Skin epidermis (tissue), 12 donors: ENCODE measurements around the gene XIAP.
"Not testable (repeated sequence)": the region's sequence is repeated elsewhere in the genome, so short reads cannot be mapped to it uniquely, and the experiment has no call there.

ENCODE experiments used
- H3K27ac ChIP-seq, 21 experiments: fragments of 200-600 bp; sonication (generic) in 11 of 21; one replicate each; pipeline ENCODE4 v1.5.0; 2020; ENCODE audit warnings: mild to moderate bottlenecking in 3 of 21, inconsistent platforms in 2 of 21, moderate library complexity in 2 of 21
- H3K4me3 ChIP-seq, 7 experiments: fragments of 200-600 bp; sonication (generic) in 2 of 7; one replicate each; pipeline ENCODE4 v1.5.0; 2020; ENCODE audit warnings: inconsistent platforms in 2 of 7, mild to moderate bottlenecking in 2 of 7, moderate library complexity in 1 of 7

XIAP gene

GRCh38 chrX:123871309-123871708 is 11.5 kb downstream of the XIAP start:
- Histone ChIP-seq H3K27ac (no peak overlapping the region), H3K4me3 (no peak overlapping the region)

GRCh38 chrX:123873956-123874355 is 14.1 kb downstream of the XIAP start:
- H3K27ac ChIP-seq = no peak overlapping the region
- H3K4me3 ChIP-seq = no peak overlapping the region

- H3K4me3 ChIP-seq = no peak overlapping the region
- H3K27ac ChIP-seq = no peak overlapping the region
Observed at GRCh38 chrX:123876177-123876576, 16.3 kb downstream of the XIAP start.

- no peak overlapping the region for H3K27ac ChIP-seq
Observed at GRCh38 chrX:123876844-123877243, 17.0 kb downstream of the XIAP start.

GRCh38 chrX:123878252-123878721 is 18.4 kb downstream of the XIAP start:
- no peak overlapping the region for H3K4me3 ChIP-seq
- peak overlapping the region in 1 of 21 experiments; percentile 7 for H3K27ac ChIP-seq

More at GRCh38 chrX:123876844-123877243, 17.0 kb downstream of the XIAP start:
- H3K4me3 ChIP-seq = no peak overlapping the region

- H3K27ac ChIP-seq = no peak overlapping the region
- no peak overlapping the region for H3K4me3 ChIP-seq
Observed at GRCh38 chrX:123881330-123881729, 21.5 kb downstream of the XIAP start.

- no peak overlapping the region for H3K4me3 ChIP-seq
- H3K27ac ChIP-seq = no peak overlapping the region
Observed at GRCh38 chrX:123882391-123882790, 22.5 kb downstream of the XIAP start.

- Histone ChIP-seq H3K27ac (no peak overlapping the region), H3K4me3 (no peak overlapping the region)
Observed at GRCh38 chrX:123884809-123885408, 25.1 kb downstream of the XIAP start.

GRCh38 chrX:123899701-123900100 is 39.8 kb downstream of the XIAP start:
- no peak overlapping the region for H3K4me3 ChIP-seq
- H3K27ac ChIP-seq = no peak overlapping the region

- H3K27ac ChIP-seq = not testable (repeated sequence)
Observed at GRCh38 chrX:123903261-123903660, 43.4 kb downstream of the XIAP start.

GRCh38 chrX:123905332-123905731 is 45.5 kb downstream of the XIAP start:
- H3K4me3 ChIP-seq = no peak overlapping the region
- peak overlapping the region in 3 of 21 experiments; percentile 4 to 38 (median 36) for H3K27ac ChIP-seq

More at GRCh38 chrX:123903261-123903660, 43.4 kb downstream of the XIAP start:
- H3K4me3 ChIP-seq = not testable (repeated sequence)

- H3K27ac ChIP-seq = no peak overlapping the region
- no peak overlapping the region for H3K4me3 ChIP-seq
Observed at GRCh38 chrX:123906557-123907316, 46.9 kb downstream of the XIAP start.

GRCh38 chrX:123909523-123909922 is 49.7 kb downstream of the XIAP start:
- no peak overlapping the region for H3K27ac ChIP-seq
- no peak overlapping the region for H3K4me3 ChIP-seq

- Histone ChIP-seq H3K27ac (no peak overlapping the region), H3K4me3 (no peak overlapping the region)
Observed at GRCh38 chrX:123917069-123917468, 57.2 kb downstream of the XIAP start.

GRCh38 chrX:123918106-123918721 is 58.4 kb downstream of the XIAP start:
- H3K27ac ChIP-seq = no peak overlapping the region
- no peak overlapping the region for H3K4me3 ChIP-seq

GRCh38 chrX:123920105-123920785 is 60.4 kb downstream of the XIAP start:
- Histone ChIP-seq H3K27ac (no peak overlapping the region), H3K4me3 (no peak overlapping the region)

- Histone ChIP-seq H3K4me3 (no peak overlapping the region), H3K27ac (no peak overlapping the region)
Observed at GRCh38 chrX:123923211-123923610, 63.4 kb downstream of the XIAP start.

- Histone ChIP-seq H3K27ac (no peak overlapping the region), H3K4me3 (no peak overlapping the region)
Observed at GRCh38 chrX:123924186-123924585, 64.3 kb downstream of the XIAP start.

- Histone ChIP-seq H3K27ac (no peak overlapping the region), H3K4me3 (no peak overlapping the region)
Observed at GRCh38 chrX:123927845-123928244, 68.0 kb downstream of the XIAP start.

GRCh38 chrX:123932055-123932454 is 72.2 kb downstream of the XIAP start:
- H3K4me3 ChIP-seq, H3K27ac ChIP-seq: not testable (repeated sequence)
